HEK293 (cell line): Measurements from ENCODE around the gene DPY19L2.
"Not testable (repeated sequence)": the region's sequence is repeated elsewhere in the genome, so short reads cannot be mapped to it uniquely, and the experiment has no call there.

ENCODE experiments used
- CTCF ChIA-PET: fragments of 350-600 bp; formaldehyde crosslinking; extraction: SDS; loops from one replicate; lab custom pipeline; 2021; ENCODE audit warnings: antibody characterized with exemption; lab: Yijun Ruan, JAX
- POLR2A ChIA-PET: fragments of 300-600 bp; formaldehyde crosslinking; extraction: SDS; loops from one replicate; lab custom pipeline; 2020; ENCODE audit warnings: antibody characterized with exemption, inconsistent platforms; lab: Yijun Ruan, JAX
- H3K27ac ChIP-seq: fragments of 200-500 bp; sonication (Bioruptor generic); 2 replicates; pipeline ENCODE4 v1.5.1; 2014; ENCODE audit warnings: low read depth, low read length, control low read depth, inconsistent platforms; ENCODE audit errors: extremely low read depth
- H3K36me3 ChIP-seq, 2 experiments: fragments of 200-500 bp in 1 of 2; sonication (Bioruptor generic) in 1 of 2; 1 replicate in 1 of 2; 2 replicates in 1 of 2; pipeline ENCODE4 v1.5.1; 2014 to 2017; ENCODE audit warnings: inconsistent platforms in 2 of 2, low read length in 2 of 2; ENCODE audit not compliant: control insufficient read depth in 2 of 2, insufficient read depth in 1 of 2
- H3K4me1 ChIP-seq: fragments of 200-500 bp; sonication (Bioruptor generic); 2 replicates; pipeline ENCODE4 v1.5.1; 2014; ENCODE audit warnings: mild to moderate bottlenecking, low read length, inconsistent platforms; ENCODE audit not compliant: control insufficient read depth, insufficient read depth
- H3K4me3 ChIP-seq: 2 replicates; pipeline ENCODE4 v1.5.1; 2011; ENCODE audit warnings: low read depth, mild to moderate bottlenecking, control low read depth, low read length, moderate library complexity
- H3K9me3 ChIP-seq: fragments of 200-500 bp; sonication (Bioruptor generic); 2 replicates; pipeline ENCODE4 v1.5.1; 2014; ENCODE audit warnings: low read depth, low read length, inconsistent platforms; ENCODE audit not compliant: control insufficient read depth, insufficient read depth
- GLI2 ChIP-seq: fragments of 450-650 bp; formaldehyde crosslinking; IDR thresholded peaks from 2 replicates; pipeline ENCODE4; 2017; ENCODE audit warnings: missing biosample characterization, missing genetic modification characterization, low read depth, borderline replicate concordance
- KLF16 ChIP-seq: fragments of 450-650 bp; formaldehyde crosslinking; IDR thresholded peaks from 2 replicates; pipeline ENCODE4 v1.5.1; 2017; ENCODE audit warnings: missing biosample characterization, missing genetic modification characterization
- SP7 ChIP-seq: fragments of 450-650 bp; formaldehyde crosslinking; IDR thresholded peaks from 2 replicates; pipeline ENCODE4 v1.5.1; 2016; ENCODE audit warnings: missing biosample characterization, missing genetic modification characterization
- ZBTB21 ChIP-seq: fragments of 450-650 bp; formaldehyde crosslinking; IDR thresholded peaks from 2 replicates; pipeline ENCODE4 v1.5.1; 2017; ENCODE audit warnings: missing biosample characterization, missing genetic modification characterization
- ZFHX2 ChIP-seq: fragments of 450-650 bp; formaldehyde crosslinking; conservative IDR thresholded peaks from 2 replicates; pipeline ENCODE4 v1.5.1; 2016; ENCODE audit warnings: missing biosample characterization, missing genetic modification characterization
- ZFP41 ChIP-seq: fragments of 450-650 bp; formaldehyde crosslinking; IDR thresholded peaks from 2 replicates; pipeline ENCODE4 v1.5.1; 2016; ENCODE audit warnings: missing biosample characterization, missing genetic modification characterization, borderline replicate concordance
- ZNF146 ChIP-seq: fragments of 450-650 bp; formaldehyde crosslinking; IDR thresholded peaks from 2 replicates; pipeline ENCODE4 v1.5.1; 2016; ENCODE audit warnings: missing biosample characterization, missing genetic modification characterization
- ZNF311 ChIP-seq: fragments of 450-650 bp; formaldehyde crosslinking; IDR thresholded peaks from 2 replicates; pipeline ENCODE4 v1.5.1; 2017; ENCODE audit warnings: missing biosample characterization, missing genetic modification characterization, borderline replicate concordance
- ZNF501 ChIP-seq: fragments of 450-650 bp; formaldehyde crosslinking; IDR thresholded peaks from 2 replicates; pipeline ENCODE4 v1.5.1; 2016; ENCODE audit warnings: missing biosample characterization, missing genetic modification characterization
- TF ChIP-seq, protein P1 (sequence below): fragments of 450-650 bp; formaldehyde crosslinking; IDR thresholded peaks from 2 replicates; pipeline ENCODE4 v1.5.1; 2016; ENCODE audit warnings: missing biosample characterization, missing genetic modification characterization
- TF ChIP-seq, protein P2 (sequence below): fragments of 450-650 bp; formaldehyde crosslinking; IDR thresholded peaks from 2 replicates; pipeline ENCODE4 v1.5.1; 2016; ENCODE audit warnings: missing biosample characterization, missing genetic modification characterization

Gene DPY19L2

GRCh38 chr12:63558445-63558844 is 109.8 kb downstream of the DPY19L2 start:
- H3K27ac ChIP-seq, POLR2A ChIA-PET, H3K9me3 ChIP-seq, H3K36me3 ChIP-seq, H3K4me3 ChIP-seq, H3K4me1 ChIP-seq: not testable (repeated sequence)
- peak; percentile 90 for TF ChIP-seq ZNF146 (tag by site-specific recombination)
- CTCF ChIA-PET, result interaction anchor here (0.6 kb wide), 1 partner anchor 125 kb away, joined by 3 read pairs; no protein-coding TSS in a partner anchor

DNA sequence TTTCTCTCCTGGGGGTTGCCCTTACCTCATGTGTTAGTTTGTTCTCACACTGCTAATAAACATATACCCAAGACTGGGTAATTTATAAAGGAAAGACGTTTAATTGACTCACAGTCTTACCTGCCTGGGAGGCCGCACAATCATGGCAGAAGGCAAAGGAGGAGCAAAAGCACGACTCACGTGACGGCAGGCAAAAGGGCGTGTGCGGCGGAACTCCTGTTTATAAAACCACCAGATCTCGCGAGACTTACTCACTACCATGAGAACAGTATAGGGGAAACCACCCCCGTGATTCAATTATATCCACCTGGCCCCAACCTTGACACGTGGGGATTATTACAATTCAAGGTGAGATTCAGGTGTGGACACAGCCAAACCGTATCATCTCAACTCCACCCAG is 116.9 kb downstream of the DPY19L2 start:
- CTCF ChIA-PET, POLR2A ChIA-PET, H3K9me3 ChIP-seq, H3K36me3 ChIP-seq, H3K27ac ChIP-seq, H3K4me3 ChIP-seq, H3K4me1 ChIP-seq: not testable (repeated sequence)

- CTCF ChIA-PET, H3K4me3 ChIP-seq, POLR2A ChIA-PET, H3K9me3 ChIP-seq, H3K4me1 ChIP-seq, H3K36me3 ChIP-seq, H3K27ac ChIP-seq: not testable (repeated sequence)
These were observed 119.3 kb downstream of the DPY19L2 start for GRCh38 chr12:63549034-63549433.

DNA sequence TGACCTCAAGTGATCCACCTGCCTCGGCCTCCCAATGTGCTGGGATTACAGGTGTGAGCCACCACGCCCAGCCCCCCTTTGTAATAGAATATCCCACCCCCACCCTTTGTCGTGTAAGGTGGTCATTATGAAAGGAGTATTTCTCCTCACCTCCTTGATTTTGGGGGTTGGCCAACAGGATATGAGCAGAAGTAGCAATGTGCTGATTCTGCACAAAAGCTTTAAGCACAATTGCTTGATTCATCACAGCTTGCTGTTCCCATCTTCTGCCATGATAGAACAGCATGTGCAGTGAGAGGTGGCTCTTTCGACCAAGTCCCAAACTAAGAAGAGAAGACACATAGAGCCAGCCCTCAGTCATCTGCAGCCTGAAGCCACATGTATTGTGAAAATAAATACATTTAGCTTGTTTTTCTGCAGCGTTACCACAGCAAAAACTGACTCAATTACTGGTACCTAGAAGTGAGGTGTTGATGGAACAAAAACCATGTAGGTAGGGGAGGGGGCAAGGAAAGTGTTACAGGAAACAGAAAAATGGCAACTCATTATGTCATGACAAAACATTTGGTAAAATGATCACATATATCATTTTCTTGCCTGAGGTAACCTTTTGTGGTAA is 122.9 kb downstream of the DPY19L2 start:
- H3K36me3 ChIP-seq, CTCF ChIA-PET, H3K9me3 ChIP-seq, H3K4me1 ChIP-seq, H3K27ac ChIP-seq, POLR2A ChIA-PET, H3K4me3 ChIP-seq: not testable (repeated sequence)

DNA sequence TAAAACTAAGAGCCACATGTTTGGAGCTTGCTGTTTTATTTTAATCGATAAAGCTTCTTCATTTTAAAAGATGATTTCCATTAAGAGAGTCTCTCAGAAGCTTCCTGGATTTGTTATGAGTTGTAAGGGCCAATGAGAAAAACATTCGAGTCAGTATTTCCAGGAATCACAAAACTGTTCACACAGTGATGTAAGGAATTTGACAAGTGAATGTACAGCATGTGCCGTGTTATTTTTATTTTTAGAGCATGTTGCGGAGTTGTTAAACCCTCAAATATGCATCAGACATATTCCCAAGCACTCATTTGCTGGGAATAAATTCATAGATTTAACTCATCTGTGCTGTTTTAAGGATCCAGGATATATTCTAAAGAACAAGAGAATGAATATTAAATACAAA is 129.6 kb downstream of the DPY19L2 start:
- H3K36me3 ChIP-seq, H3K4me3 ChIP-seq, POLR2A ChIA-PET: not testable (repeated sequence)

DNA sequence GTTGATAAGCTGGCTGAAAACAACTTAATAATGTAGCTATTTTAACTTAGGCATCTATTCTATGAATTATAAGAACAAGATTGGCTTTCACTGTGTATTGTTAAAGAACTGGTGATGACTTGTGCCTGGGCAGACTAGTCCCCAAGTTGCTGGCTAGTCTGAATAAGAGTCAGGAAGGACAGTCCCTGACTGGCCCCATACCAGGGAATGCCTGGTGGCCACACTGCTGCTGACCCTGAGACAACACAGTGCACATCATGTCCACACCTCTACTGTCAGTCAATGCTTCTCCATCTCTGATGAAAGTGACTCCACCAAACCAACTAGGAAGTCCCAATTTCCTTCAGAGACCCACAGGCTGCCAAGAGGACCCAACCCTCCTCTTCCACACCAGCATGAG is 130.5 kb downstream of the DPY19L2 start:
- H3K27ac ChIP-seq, POLR2A ChIA-PET, CTCF ChIA-PET: not testable (repeated sequence)

More for the DNA sequence above, 129.6 kb downstream of the DPY19L2 start:
- H3K9me3 ChIP-seq, CTCF ChIA-PET, H3K27ac ChIP-seq, H3K4me1 ChIP-seq: not testable (repeated sequence)

DNA sequence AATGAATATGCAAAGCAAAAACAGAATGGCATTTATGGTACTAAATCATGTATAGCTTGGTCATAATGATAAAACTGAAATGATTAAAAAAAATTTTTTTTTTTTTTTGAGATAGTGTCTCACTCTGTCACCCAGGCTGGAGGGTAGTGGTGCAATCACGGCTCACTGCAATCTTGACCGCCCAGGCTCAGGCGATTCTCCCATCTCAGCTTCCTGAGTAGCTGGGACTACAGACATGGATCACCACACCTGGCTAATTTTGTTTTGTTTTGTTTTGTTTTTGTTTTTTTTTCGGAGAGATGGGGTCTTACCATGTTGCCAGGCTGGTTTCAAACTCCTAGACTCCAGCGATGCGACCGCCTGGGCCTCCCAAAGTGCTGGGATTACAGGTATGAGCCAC is 138.7 kb downstream of the DPY19L2 start:
- H3K4me1 ChIP-seq, POLR2A ChIA-PET, H3K9me3 ChIP-seq, CTCF ChIA-PET, H3K36me3 ChIP-seq, H3K27ac ChIP-seq, H3K4me3 ChIP-seq: not testable (repeated sequence)

More for the DNA sequence above, 130.5 kb downstream of the DPY19L2 start:
- H3K4me3 ChIP-seq, H3K36me3 ChIP-seq, H3K9me3 ChIP-seq, H3K4me1 ChIP-seq: not testable (repeated sequence)

DNA sequence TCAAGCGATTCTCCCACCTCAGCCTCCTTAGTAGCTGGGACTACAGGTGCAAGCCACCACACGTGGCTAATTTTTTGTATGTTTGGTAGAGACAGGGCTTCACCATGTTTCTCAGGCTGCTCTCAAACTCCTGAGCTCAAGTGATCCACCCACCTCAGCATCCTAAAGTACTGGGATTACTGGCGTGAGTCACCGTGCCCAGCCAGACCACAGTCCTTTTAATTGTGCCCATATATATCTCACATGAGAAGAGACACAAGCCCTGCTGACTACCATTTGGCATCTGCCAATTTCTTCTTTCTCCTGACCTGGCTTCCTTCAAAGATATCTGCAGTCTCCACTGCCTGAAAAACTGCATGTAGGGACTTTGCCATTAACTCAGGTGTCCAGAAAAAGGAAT is 142.5 kb downstream of the DPY19L2 start:
- TF ChIP-seq ZNF311 (no peak), SP7 (no peak), GLI2 (no peak), ZNF501 (tag by site-specific recombination) (no peak), KLF16 (no peak), ZBTB21 (no peak), ZFHX2 (tag by site-specific recombination) (no peak), ZFP41 (tag by site-specific recombination) (no peak)
- TF ChIP-seq, protein P1, sequence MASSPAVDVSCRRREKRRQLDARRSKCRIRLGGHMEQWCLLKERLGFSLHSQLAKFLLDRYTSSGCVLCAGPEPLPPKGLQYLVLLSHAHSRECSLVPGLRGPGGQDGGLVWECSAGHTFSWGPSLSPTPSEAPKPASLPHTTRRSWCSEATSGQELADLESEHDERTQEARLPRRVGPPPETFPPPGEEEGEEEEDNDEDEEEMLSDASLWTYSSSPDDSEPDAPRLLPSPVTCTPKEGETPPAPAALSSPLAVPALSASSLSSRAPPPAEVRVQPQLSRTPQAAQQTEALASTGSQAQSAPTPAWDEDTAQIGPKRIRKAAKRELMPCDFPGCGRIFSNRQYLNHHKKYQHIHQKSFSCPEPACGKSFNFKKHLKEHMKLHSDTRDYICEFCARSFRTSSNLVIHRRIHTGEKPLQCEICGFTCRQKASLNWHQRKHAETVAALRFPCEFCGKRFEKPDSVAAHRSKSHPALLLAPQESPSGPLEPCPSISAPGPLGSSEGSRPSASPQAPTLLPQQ (tag by site-specific recombination), result no peak
- TF ChIP-seq, protein P2, sequence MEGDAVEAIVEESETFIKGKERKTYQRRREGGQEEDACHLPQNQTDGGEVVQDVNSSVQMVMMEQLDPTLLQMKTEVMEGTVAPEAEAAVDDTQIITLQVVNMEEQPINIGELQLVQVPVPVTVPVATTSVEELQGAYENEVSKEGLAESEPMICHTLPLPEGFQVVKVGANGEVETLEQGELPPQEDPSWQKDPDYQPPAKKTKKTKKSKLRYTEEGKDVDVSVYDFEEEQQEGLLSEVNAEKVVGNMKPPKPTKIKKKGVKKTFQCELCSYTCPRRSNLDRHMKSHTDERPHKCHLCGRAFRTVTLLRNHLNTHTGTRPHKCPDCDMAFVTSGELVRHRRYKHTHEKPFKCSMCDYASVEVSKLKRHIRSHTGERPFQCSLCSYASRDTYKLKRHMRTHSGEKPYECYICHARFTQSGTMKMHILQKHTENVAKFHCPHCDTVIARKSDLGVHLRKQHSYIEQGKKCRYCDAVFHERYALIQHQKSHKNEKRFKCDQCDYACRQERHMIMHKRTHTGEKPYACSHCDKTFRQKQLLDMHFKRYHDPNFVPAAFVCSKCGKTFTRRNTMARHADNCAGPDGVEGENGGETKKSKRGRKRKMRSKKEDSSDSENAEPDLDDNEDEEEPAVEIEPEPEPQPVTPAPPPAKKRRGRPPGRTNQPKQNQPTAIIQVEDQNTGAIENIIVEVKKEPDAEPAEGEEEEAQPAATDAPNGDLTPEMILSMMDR, result no peak
- TF ChIP-seq, all 188 proteins: peak for 0
- POLR2A ChIA-PET, result no interaction called here
- no peak overlapping the region for H3K4me3 ChIP-seq
- H3K27ac ChIP-seq, result no peak overlapping the region
- CTCF ChIA-PET, result no interaction called here
- H3K36me3 ChIP-seq, result no peaks in the 10 kb centered on the region
- no peaks in the 10 kb centered on the region for H3K4me1 ChIP-seq
- no peaks in the 10 kb centered on the region for H3K9me3 ChIP-seq
